Right lobe of liver (tissue), 6 donors: Measurements from ENCODE around the gene SLC48A1. TPM values are rescaled to one million over a fixed set of nuclear protein-coding genes. Genes with fewer than 3 reads are reported as not detected.

ENCODE experiments used
- ATAC-seq, 4 donors: fragments of 200-7000 bp; cut with Tn5 transposase; one replicate each; pipeline ENCODE4 v1.9.1; 2020; ENCODE audit warnings: mild to moderate bottlenecking in 4 of 4, moderate library complexity in 4 of 4
- DNase-seq, 3 donors: peaks; one replicate each; pipeline ENCODE4 v3.0.0-alpha.2; 2020
- H3K27ac ChIP-seq, 3 donors: fragments of 200-600 bp; one replicate each; pipeline ENCODE4 v1.8.0; 2022
- H3K27me3 ChIP-seq, 2 donors: fragments of 200-600 bp; one replicate each; pipeline ENCODE4 v1.8.0; 2022
- H3K36me3 ChIP-seq, 4 donors: fragments of 200-600 bp; sonication (generic) in 1 of 4; one replicate each; pipeline versions ENCODE4 v1.5.1 to v1.8.0; 2017 to 2022; ENCODE audit warnings: control low read depth in 1 of 4
- H3K4me1 ChIP-seq, 4 donors: fragments of 200-600 bp; sonication (generic) in 1 of 4; one replicate each; pipeline versions ENCODE4 v1.5.1 to v1.8.0; 2017 to 2022; ENCODE audit warnings: control low read depth in 1 of 4
- H3K4me3 ChIP-seq, 3 donors: fragments of 200-600 bp; one replicate each; pipeline ENCODE4 v1.8.0; 2022
- H3K9me3 ChIP-seq, 4 donors: fragments of 200-600 bp; sonication (generic) in 1 of 4; one replicate each; pipeline versions ENCODE4 v1.5.1 to v1.8.0; 2017 to 2022; ENCODE audit warnings: control low read depth in 1 of 4
- POLR2A ChIP-seq: fragments of 450-650 bp; IDR thresholded peaks from one replicate; pipeline ENCODE4 v1.6.1; 2017; ENCODE audit warnings: antibody characterized with exemption, mild to moderate bottlenecking
- WGBS: methylation state at CpG from one replicate; pipeline ENCODE4 v1.1.6; 2018; ENCODE audit warnings: low coverage, low lambda C conversion rate; ENCODE audit not compliant: insufficient coverage; ENCODE audit errors: missing lambda C conversion rate; 5-methylcytosine and 5-hydroxymethylcytosine counted together
- intact Hi-C, 2 donors: fragments of 100-400 bp; cut with DNase I; formaldehyde crosslinking; loops; one replicate each; pipeline versions ENCODE4 v1.11.2 to v1.14.1; 2022
- total RNA-seq, 6 experiments: library from RNA; depleted of rRNA in 2 of 6; stranded (reverse); fragments of >200 nt in 2 of 6; fragmentation: NEBNext Ultra II Directional in 3 of 6; extraction: Animal tissue kit (Norgen Biotek cat#: 25700) in 3 of 6; gene quantifications; one replicate each; pipeline versions ENCODE4 v1.1.0 to v1.2.4, GENCODE V29; 2016 to 2023
- TF ChIP-seq, protein P1 (sequence below), 4 donors: fragments of 200-600 bp in 3 of 4; fragments of 450-650 bp in 1 of 4; IDR thresholded peaks; one replicate each; pipeline versions ENCODE4 v1.5.1 to v1.8.0; 2016 to 2022; ENCODE audit warnings: antibody characterized with exemption in 4 of 4, mild to moderate bottlenecking in 2 of 4
- donor health status: DM: no; HTN: yes; CAD: no.
- donor health status: DM: no; HTN: no; CAD: no.
- donor health status: DM: no; HTN: no; CAD: no.
- donor health status: DM: no; HTN: yes; CAD: no.
- donor health status: DM: no; HTN: yes; CAD: no.

SLC48A1 gene
- total RNA-seq, 6 experiments from 2014 or later, result 12.4 to 20.4 (median 18.0) TPM

DNA sequence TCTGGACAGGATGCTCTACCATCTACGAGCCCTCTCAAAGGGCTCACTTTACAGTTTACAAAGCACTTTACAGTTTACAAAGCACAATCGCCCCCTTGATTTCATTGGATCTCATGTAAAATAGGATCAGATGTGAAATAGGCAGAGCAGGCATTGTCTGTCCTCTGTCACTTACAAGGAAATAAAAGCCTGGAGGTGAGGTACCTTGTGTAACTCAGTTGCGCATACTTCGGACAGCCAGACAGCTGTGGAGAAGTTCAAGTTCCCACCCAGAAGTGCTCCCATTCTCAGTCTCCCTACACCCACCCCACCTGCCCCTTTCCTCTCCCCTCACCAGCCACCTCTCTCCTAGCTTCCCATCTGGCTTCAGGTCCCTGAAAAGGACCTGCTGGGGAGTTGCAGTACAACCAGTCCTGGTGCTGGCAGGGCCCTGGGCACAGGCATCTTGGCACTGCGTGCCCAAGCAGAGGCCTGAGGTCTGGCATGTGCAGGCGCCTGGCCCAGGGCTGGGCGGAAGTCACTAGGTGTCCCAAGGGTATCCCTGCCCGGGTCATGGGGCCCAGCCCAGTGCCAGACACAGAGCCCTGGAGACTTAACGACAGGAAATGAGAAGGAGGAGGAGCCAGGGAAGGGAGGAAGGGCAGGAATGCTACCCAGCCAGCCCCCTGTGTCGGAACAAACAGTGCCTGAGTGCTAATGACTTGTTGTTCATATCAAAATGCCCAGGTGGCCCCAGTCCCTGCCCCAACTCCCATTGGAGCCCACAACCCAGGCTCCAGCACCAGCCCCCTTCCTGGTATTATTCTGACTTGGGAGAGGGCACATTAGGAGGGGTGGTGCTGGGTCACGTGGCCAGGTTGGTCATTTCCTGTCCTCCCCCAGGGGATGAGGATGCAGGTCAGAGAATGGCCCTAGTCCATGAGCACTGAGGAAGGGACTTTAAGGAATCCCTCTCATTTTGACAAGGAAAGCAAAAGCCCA, 19.7 kb upstream of the SLC48A1 start:
- no peaks in the 10 kb centered on the region for H3K9me3 ChIP-seq
- no peaks in the 10 kb centered on the region for H3K36me3 ChIP-seq
- 50% methylated on average over 5 of the region's 11 CpGs for WGBS
- TF ChIP-seq, protein P1, sequence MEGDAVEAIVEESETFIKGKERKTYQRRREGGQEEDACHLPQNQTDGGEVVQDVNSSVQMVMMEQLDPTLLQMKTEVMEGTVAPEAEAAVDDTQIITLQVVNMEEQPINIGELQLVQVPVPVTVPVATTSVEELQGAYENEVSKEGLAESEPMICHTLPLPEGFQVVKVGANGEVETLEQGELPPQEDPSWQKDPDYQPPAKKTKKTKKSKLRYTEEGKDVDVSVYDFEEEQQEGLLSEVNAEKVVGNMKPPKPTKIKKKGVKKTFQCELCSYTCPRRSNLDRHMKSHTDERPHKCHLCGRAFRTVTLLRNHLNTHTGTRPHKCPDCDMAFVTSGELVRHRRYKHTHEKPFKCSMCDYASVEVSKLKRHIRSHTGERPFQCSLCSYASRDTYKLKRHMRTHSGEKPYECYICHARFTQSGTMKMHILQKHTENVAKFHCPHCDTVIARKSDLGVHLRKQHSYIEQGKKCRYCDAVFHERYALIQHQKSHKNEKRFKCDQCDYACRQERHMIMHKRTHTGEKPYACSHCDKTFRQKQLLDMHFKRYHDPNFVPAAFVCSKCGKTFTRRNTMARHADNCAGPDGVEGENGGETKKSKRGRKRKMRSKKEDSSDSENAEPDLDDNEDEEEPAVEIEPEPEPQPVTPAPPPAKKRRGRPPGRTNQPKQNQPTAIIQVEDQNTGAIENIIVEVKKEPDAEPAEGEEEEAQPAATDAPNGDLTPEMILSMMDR (IDR thresholded peaks at IDR 0.05), result no peak
- TF ChIP-seq POLR2A, result no peak
- DNase-seq (no peak), ATAC-seq (peak; percentile 40 to 61 (median 58))
- H3K27me3 ChIP-seq, result no peaks in the 10 kb centered on the region
- intact Hi-C loops, result no loop called here
- H3K4me3 ChIP-seq, result no peak overlapping the region
- peak overlapping the region in 2 of 3 donors; percentile 13 to 24 for H3K27ac ChIP-seq
- no peaks in the 10 kb centered on the region for H3K4me1 ChIP-seq

- 79% methylated on average over 4 of the region's 4 CpGs for WGBS
- no peaks in the 10 kb centered on the region for H3K4me1 ChIP-seq
- no peaks in the 10 kb centered on the region for H3K9me3 ChIP-seq
- intact Hi-C loops, result no loop called here
- peak overlapping the region in 1 of 3 donors; percentile 13 for H3K27ac ChIP-seq
- ATAC-seq, result no peak
- DNase-seq, result no peak
- no peak overlapping the region for H3K4me3 ChIP-seq
- H3K36me3 ChIP-seq, result no peaks in the 10 kb centered on the region
- TF ChIP-seq POLR2A, result no peak
- TF ChIP-seq, protein P1 (IDR thresholded peaks at IDR 0.05), result no peak
- H3K27me3 ChIP-seq, result no peaks in the 10 kb centered on the region
Observed at GRCh38 chr12:47754126-47754525, 18.9 kb upstream of the SLC48A1 start.

GRCh38 chr12:47754881-47755280, 18.2 kb upstream of the SLC48A1 start:
- H3K4me1 ChIP-seq, result peaks cover 0 to 5% (median 2%) of the 10 kb centered on the region in 4 donors
- no peaks in the 10 kb centered on the region for H3K36me3 ChIP-seq
- ATAC-seq (no peak), DNase-seq (no peak)
- no peak overlapping the region for H3K4me3 ChIP-seq
- intact Hi-C loops, result no loop called here
- H3K9me3 ChIP-seq, result no peaks in the 10 kb centered on the region
- TF ChIP-seq, protein P1 (IDR thresholded peaks at IDR 0.05), result no peak
- no peak for TF ChIP-seq POLR2A
- no CpG with 5 or more reads among the region's 3 CpGs for WGBS
- H3K27ac ChIP-seq, result no peak overlapping the region
- H3K27me3 ChIP-seq, result no peaks in the 10 kb centered on the region

- ATAC-seq, result no peak
- peaks cover 0 to 5% (median 2%) of the 10 kb centered on the region in 4 donors for H3K4me1 ChIP-seq
Observed at GRCh38 chr12:47755655-47756562, 17.1 kb upstream of the SLC48A1 start.

More at GRCh38 chr12:47755655-47756562, 17.1 kb upstream of the SLC48A1 start:
- no peak overlapping the region for H3K27ac ChIP-seq
- H3K27me3 ChIP-seq, result no peaks in the 10 kb centered on the region
- intact Hi-C loops, result no loop called here
- H3K4me3 ChIP-seq, result no peak overlapping the region
- no peaks in the 10 kb centered on the region for H3K9me3 ChIP-seq
- WGBS, result 62% methylated on average over 11 of the region's 12 CpGs
- no peaks in the 10 kb centered on the region for H3K36me3 ChIP-seq
- TF ChIP-seq, protein P1 (IDR thresholded peaks at IDR 0.05), result no peak
- TF ChIP-seq POLR2A, result no peak
- no peak for DNase-seq
